CD14-positive monocyte (primary cell): ENCODE results near the gene TTC32. TPM values are rescaled to one million over a fixed set of nuclear protein-coding genes. Genes with fewer than 3 reads are reported as not detected.

Experiments
- DNase-seq, 3 donors: peaks; one replicate each; pipeline ENCODE4 v3.0.0-alpha.2; 2011 to 2022
- H2AFZ ChIP-seq: 2 replicates; pipeline ENCODE4 v1.6.0; 2012; ENCODE audit warnings: mild to moderate bottlenecking, low read depth, low read length, inconsistent platforms; ENCODE audit not compliant: insufficient read depth, poor library complexity, severe bottlenecking
- H3K27ac ChIP-seq, 2 donors: 1 replicate in 1 of 2; 2 replicates in 1 of 2; pipeline ENCODE4 v1.5.1; 2012 to 2013; ENCODE audit warnings: low read length in 2 of 2, control low read depth in 1 of 2, inconsistent platforms in 1 of 2, low read depth in 1 of 2, mild to moderate bottlenecking in 1 of 2
- H3K27me3 ChIP-seq, 2 donors: one replicate each; pipeline versions ENCODE4 v1.6.0 to v1.6.1; 2011 to 2013; ENCODE audit warnings: low read length in 2 of 2; ENCODE audit not compliant: control insufficient read depth in 2 of 2, insufficient read depth in 2 of 2
- H3K36me3 ChIP-seq, 2 donors: replicated peaks in 1 of 2; 1 replicate in 1 of 2; 2 replicates in 1 of 2; pipeline versions ENCODE4 v1.5.1 to v1.6.1; 2012 to 2013; ENCODE audit warnings: low read length in 2 of 2, control low read depth in 1 of 2, inconsistent platforms in 1 of 2, mild to moderate bottlenecking in 1 of 2; ENCODE audit not compliant: insufficient read depth in 2 of 2, control insufficient read depth in 1 of 2
- H3K4me1 ChIP-seq, 2 donors: 1 replicate in 1 of 2; 2 replicates in 1 of 2; pipeline versions ENCODE4 v1.5.1 to v1.6.1; 2012 to 2013; ENCODE audit warnings: low read length in 2 of 2, control low read depth in 1 of 2, inconsistent platforms in 1 of 2, mild to moderate bottlenecking in 1 of 2, moderate library complexity in 1 of 2; ENCODE audit not compliant: insufficient read depth in 2 of 2, control insufficient read depth in 1 of 2
- H3K4me2 ChIP-seq: replicated peaks from 2 replicates; pipeline ENCODE3; 2012; ENCODE audit warnings: low read length, moderate library complexity, mild to moderate bottlenecking; ENCODE audit not compliant: poor library complexity, severe bottlenecking; ENCODE audit errors: extremely low read depth
- H3K4me3 ChIP-seq, 3 experiments: fragments of 200-600 bp in 1 of 3; sonication (generic) in 1 of 3; replicated peaks in 1 of 3; 1 replicate in 2 of 3; 2 replicates in 1 of 3; pipeline ENCODE4 v1.5.1; 2011 to 2013; ENCODE audit warnings: low read length in 3 of 3, mild to moderate bottlenecking in 3 of 3, control low read depth in 2 of 3, low read depth in 2 of 3, inconsistent platforms in 1 of 3, moderate library complexity in 1 of 3
- H3K79me2 ChIP-seq: 2 replicates; pipeline ENCODE4 v1.6.0; 2012; ENCODE audit warnings: mild to moderate bottlenecking, control low read depth, inconsistent platforms, low read length, moderate library complexity; ENCODE audit not compliant: insufficient read depth
- H3K9ac ChIP-seq: 2 replicates; pipeline ENCODE4 v1.6.0; 2017; ENCODE audit warnings: low read length, mild to moderate bottlenecking; ENCODE audit not compliant: insufficient read depth, poor library complexity, severe bottlenecking
- H3K9me3 ChIP-seq, 2 donors: replicated peaks in 1 of 2; 1 replicate in 1 of 2; 2 replicates in 1 of 2; pipeline versions ENCODE4 v1.5.1 to v1.6.1; 2012 to 2013; ENCODE audit warnings: low read length in 2 of 2, control low read depth in 1 of 2; ENCODE audit not compliant: control insufficient read depth in 1 of 2, insufficient read depth in 1 of 2
- H4K20me1 ChIP-seq: 2 replicates; pipeline ENCODE4 v1.6.0; 2012; ENCODE audit warnings: mild to moderate bottlenecking, low read length, control low read depth, moderate library complexity; ENCODE audit not compliant: insufficient read depth
- H3K27ac Mint-ChIP-seq, 7 donors: one replicate each; pipeline ENCODE4 v1.8.0; 2020; ENCODE audit warnings: mild to moderate bottlenecking in 7 of 7, mixed read lengths in 7 of 7, moderate library complexity in 6 of 7, inconsistent platforms in 2 of 7
- H3K27me3 Mint-ChIP-seq, 3 donors: one replicate each; pipeline ENCODE4 v1.8.0; 2021 to 2022; ENCODE audit warnings: low read depth in 3 of 3, mild to moderate bottlenecking in 3 of 3, mixed read lengths in 3 of 3, moderate library complexity in 3 of 3, inconsistent platforms in 1 of 3
- H3K36me3 Mint-ChIP-seq, 2 donors: one replicate each; pipeline ENCODE4 v1.8.0; 2020; ENCODE audit warnings: mixed read lengths in 2 of 2, inconsistent platforms in 1 of 2, mild to moderate bottlenecking in 1 of 2
- H3K4me1 Mint-ChIP-seq: one replicate; pipeline ENCODE4 v1.8.0; 2020; ENCODE audit warnings: mild to moderate bottlenecking, mixed read lengths
- H3K4me3 Mint-ChIP-seq, 2 donors: one replicate each; pipeline ENCODE4 v1.8.0; 2020; ENCODE audit warnings: mild to moderate bottlenecking in 2 of 2, mixed read lengths in 2 of 2, moderate library complexity in 1 of 2
- H3K9me3 Mint-ChIP-seq, 7 donors: one replicate each; pipeline ENCODE4 v1.8.0; 2020 to 2022; ENCODE audit warnings: mixed read lengths in 7 of 7, mild to moderate bottlenecking in 6 of 7, moderate library complexity in 6 of 7, inconsistent platforms in 2 of 7
- CTCF ChIP-seq: fragments of 200-600 bp; IDR thresholded peaks from one replicate; pipeline ENCODE4 v1.8.0; 2022; ENCODE audit warnings: antibody characterized with exemption, mild to moderate bottlenecking
- WGBS: methylation state at CpG from one replicate; pipeline ENCODE4 v1.1.5; 2013; ENCODE audit warnings: missing lambda C conversion rate; ENCODE audit not compliant: insufficient coverage; 5-methylcytosine and 5-hydroxymethylcytosine counted together
- intact Hi-C, 2 donors: fragments of 100-400 bp; cut with micrococcal nuclease; formaldehyde crosslinking; loops; one replicate each; pipeline versions ENCODE4 v1.15.0 to v1.15.1; 2023
- polyA plus RNA-seq, 3 donors: library from polyadenylated mRNA; depleted of rRNA in 1 of 3; unstranded in 2 of 3; stranded (reverse) in 1 of 3; fragments of 300-500 nt in 2 of 3; fragments of >200 nt in 1 of 3; fragmentation: Illumina TruSeq in 2 of 3; gene quantifications; 1 replicate in 2 of 3; 2 replicates in 1 of 3; pipeline ENCODE4 v1.2.3, GENCODE V29; 2012 to 2021

Gene TTC32
- polyA plus RNA-seq, 3 donors, result 17.6 to 27.7 (median 20.1) TPM

DNA sequence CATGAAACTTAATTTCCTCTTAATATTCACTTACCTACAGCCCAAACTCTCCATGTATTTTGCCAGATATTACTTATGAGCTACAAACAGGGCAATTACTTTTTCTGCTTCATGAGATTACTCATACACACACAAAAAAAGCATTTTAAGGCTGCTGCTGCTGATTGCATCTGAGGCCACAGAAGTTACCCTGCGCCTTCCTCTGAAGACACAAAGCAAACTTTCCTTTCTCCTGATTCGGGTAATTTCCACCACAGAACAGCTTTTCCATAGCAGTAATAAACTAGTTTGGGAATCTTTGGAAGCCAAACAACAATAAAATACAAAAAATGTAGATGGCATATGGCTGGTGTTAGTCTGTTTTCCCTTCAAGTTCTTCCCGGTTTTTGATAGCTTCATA is 6.2 kb downstream of the TTC32 start:
- peak overlapping the region in 1 of 7 donors; percentile 42 for H3K27ac Mint-ChIP-seq
- peaks cover 0 to 4% (median 0%) of the 10 kb centered on the region in 3 donors for H3K27me3 Mint-ChIP-seq
- H3K4me1 Mint-ChIP-seq, result peaks cover 46% of the 10 kb centered on the region
- no peaks in the 10 kb centered on the region for H4K20me1 ChIP-seq
- peaks cover 68% of the 10 kb centered on the region for H3K79me2 ChIP-seq
- H3K9me3 ChIP-seq, result no peaks in the 10 kb centered on the region
- no peak overlapping the region for H2AFZ ChIP-seq
- no peak overlapping the region for H3K27ac ChIP-seq
- 100% methylated on average over 1 of the region's 3 CpGs for WGBS
- H3K4me1 ChIP-seq, result peaks cover 38 to 47% of the 10 kb centered on the region in 2 donors
- H3K27me3 ChIP-seq, result no peaks in the 10 kb centered on the region
- H3K36me3 ChIP-seq, result peaks cover 0 to 4% of the 10 kb centered on the region in 2 donors
- peaks cover 2 to 14% (median 12%) of the 10 kb centered on the region in 7 donors for H3K9me3 Mint-ChIP-seq
- no peak for DNase-seq
- TF ChIP-seq CTCF, result no peak
- no peak overlapping the region for H3K4me3 ChIP-seq
- no peak overlapping the region for H3K4me2 ChIP-seq
- intact Hi-C loops, result no loop called here
- no peak overlapping the region for H3K9ac ChIP-seq
- H3K4me3 Mint-ChIP-seq, result no peak overlapping the region
- H3K36me3 Mint-ChIP-seq, result peaks cover 16 to 19% of the 10 kb centered on the region in 2 donors

- H3K79me2 ChIP-seq, result peaks cover 58% of the 10 kb centered on the region
- DNase-seq, result no peak
- WGBS, result 83% methylated on average over 2 of the region's 4 CpGs
- H4K20me1 ChIP-seq, result no peaks in the 10 kb centered on the region
- Mint-ChIP-seq H3K9me3 (peaks cover 5 to 14% (median 12%) of the 10 kb centered on the region in 7 donors), H3K4me1 (peaks cover 44% of the 10 kb centered on the region), H3K27me3 (peaks cover 0 to 4% (median 0%) of the 10 kb centered on the region in 3 donors), H3K27ac (peak overlapping the region in 1 of 7 donors; percentile 23), H3K36me3 (peaks cover 21 to 25% of the 10 kb centered on the region in 2 donors), H3K4me3 (no peak overlapping the region)
- no peak overlapping the region for H3K4me3 ChIP-seq
- no peak overlapping the region for H2AFZ ChIP-seq
- H3K4me2 ChIP-seq, result no peak overlapping the region
- H3K27ac ChIP-seq, result no peak overlapping the region
- H3K9me3 ChIP-seq, result no peaks in the 10 kb centered on the region
- no peak for TF ChIP-seq CTCF
- no peak overlapping the region for H3K9ac ChIP-seq
- peaks cover 29 to 41% of the 10 kb centered on the region in 2 donors for H3K4me1 ChIP-seq
- no peaks in the 10 kb centered on the region for H3K27me3 ChIP-seq
- intact Hi-C loops, result no loop called here
- H3K36me3 ChIP-seq, result peaks cover 0 to 4% of the 10 kb centered on the region in 2 donors
Observed at GRCh38 chr2:19894134-19894792, 7.5 kb downstream of the TTC32 start.
